HG02588 (cell line): ENCODE data around the gene DNPEP.

Experiments used
- ATAC-seq: cut with Tn5 transposase; IDR thresholded peaks from one replicate; pipeline ENCODE4 v1.9.1; 2021; ENCODE audit warnings: mild to moderate bottlenecking, moderate library complexity; ENCODE audit not compliant: unreplicated experiment

DNPEP gene

GRCh38 chr2:219368690-219369191 lies 19.0 kb downstream of the DNPEP start:
- no peak for ATAC-seq

DNA sequence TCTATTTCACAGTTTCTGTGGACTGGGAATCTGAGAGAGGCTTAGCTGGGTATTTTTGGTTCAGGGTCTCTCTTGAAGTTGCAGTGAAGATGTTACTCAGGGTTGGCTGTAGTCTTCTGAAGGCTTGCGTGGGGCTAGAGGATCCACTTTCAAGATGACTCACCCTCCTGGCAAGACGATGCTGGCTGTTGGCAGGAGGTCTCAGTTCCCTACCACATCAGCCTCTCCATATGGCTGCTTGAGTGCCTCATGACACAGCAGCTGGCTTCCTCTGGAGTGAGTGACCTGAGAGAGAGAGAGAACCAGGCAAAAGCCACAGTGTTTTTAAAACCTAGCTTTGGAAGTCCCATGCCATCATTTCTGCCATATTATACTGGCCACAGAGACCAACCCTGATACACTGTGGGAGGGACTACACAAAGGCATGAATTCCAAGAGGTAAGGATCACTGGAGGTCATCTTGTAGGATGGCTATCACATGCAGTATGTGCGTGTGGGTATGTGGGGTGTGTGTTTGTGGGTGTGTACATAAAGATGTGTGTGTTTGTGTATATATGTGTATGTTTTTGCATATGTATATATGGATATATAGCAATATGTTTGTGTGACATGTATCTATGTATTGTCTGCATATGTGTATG lies 25.1 kb downstream of the DNPEP start:
- ATAC-seq, result peak; percentile 84

DNA sequence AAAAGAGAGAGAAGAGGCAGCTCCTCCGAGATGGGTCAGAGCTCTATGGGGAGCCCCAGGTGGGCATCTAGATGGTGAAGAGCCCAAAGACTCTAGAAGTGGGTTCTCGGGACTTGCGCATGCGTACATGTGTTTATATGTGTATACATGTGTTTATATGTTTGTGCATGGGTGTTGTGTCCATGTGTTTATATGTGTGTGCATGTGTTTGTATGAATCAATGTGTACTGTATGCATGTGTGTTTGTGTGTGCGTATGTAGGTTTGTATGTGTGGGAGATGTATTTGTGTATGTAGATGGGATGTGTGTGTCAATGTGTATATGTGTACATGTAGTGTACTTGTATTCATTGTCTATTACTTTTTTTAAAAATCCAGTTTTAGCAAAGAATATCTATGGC lies 25.6 kb downstream of the DNPEP start:
- ATAC-seq, result no peak

GRCh38 chr2:219358170-219359075 lies 29.3 kb downstream of the DNPEP start:
- no peak for ATAC-seq

DNA sequence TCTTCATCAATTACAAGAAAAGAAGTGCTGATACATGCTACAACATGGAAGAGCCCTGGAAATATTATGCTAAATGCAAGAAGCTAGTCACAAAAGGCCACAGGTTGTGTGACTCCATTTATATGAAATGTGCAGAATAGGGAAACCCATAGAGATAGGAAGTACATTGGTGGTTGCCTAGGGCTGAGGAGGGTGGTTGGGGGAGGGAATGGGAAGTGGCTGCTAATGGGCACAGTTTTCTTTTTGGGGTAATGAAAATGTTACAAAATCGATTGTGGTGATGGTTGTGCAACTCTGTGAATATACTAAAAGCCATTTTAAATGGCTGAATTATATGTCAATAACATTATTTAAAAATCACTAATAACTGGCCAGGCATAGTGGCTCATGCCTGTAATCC lies 30.9 kb downstream of the DNPEP start:
- ATAC-seq, result no peak

DNA sequence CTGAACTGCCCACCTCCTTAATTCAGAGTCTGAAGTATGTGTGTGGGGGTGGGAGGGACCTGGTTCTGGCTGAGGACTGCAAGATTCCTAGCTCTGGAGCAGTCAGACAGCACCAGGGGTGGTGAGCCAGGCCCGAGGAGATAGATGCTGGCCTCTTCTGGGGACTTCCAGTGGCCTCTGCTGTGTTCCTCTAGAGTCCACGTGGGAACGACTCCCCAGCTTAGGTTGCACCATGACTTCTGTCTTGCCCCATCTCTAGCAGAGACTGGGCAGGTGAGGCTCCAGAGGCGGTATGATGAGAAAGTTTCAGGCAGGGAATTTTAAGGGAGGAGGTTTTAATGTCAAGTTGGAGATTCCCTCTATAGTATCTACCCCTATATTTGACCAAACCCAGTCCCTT lies 33.1 kb downstream of the DNPEP start:
- no peak for ATAC-seq

GRCh38 chr2:219353129-219353528 lies 34.6 kb downstream of the DNPEP start:
- no peak for ATAC-seq

DNA sequence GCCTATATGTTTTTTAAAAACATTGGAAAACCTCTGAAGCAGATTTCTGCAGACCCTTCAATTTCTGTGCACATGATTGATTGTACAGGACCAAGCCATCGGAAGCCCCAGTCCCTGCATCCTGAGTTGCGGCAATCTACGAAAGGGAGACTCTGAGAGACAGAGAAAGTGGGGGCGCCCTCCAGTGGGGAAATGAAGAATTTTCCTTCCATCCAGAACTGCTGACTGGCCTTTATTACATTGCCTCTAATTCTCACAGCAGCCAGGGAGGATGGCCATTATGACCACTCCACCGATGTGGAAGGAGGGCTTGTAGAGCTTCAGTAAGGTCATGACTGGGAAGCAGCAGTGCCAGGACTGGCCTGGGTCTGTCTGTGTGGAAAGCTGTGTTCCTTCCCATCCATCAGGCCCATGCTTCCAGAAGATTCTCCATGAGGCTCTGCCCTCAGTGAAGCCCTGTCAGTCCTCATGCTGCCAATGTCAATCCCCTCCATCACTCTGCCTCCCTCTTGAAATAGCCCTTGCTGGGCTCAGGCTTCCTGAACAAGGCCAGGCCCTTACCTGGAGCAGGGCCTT lies 35.2 kb downstream of the DNPEP start:
- peak; percentile 44 for ATAC-seq

- ATAC-seq, result no peak
Measured at GRCh38 chr2:219350710-219351221, 36.9 kb downstream of the DNPEP start.

GRCh38 chr2:219350215-219350614 lies 37.5 kb downstream of the DNPEP start:
- ATAC-seq, result no peak

- ATAC-seq, result no peak
Measured at GRCh38 chr2:219344751-219345430, 42.8 kb downstream of the DNPEP start.

- ATAC-seq, result no peak
Measured at GRCh38 chr2:219335373-219335786, 52.3 kb downstream of the DNPEP start.

GRCh38 chr2:219334076-219334475 lies 53.6 kb downstream of the DNPEP start:
- ATAC-seq, result no peak

GRCh38 chr2:219332542-219332941 lies 55.2 kb downstream of the DNPEP start, which contains the start of gene RESP18:
RESP18 (minus strand) TSS chr2:219332744.
- ATAC-seq, result no peak

DNA sequence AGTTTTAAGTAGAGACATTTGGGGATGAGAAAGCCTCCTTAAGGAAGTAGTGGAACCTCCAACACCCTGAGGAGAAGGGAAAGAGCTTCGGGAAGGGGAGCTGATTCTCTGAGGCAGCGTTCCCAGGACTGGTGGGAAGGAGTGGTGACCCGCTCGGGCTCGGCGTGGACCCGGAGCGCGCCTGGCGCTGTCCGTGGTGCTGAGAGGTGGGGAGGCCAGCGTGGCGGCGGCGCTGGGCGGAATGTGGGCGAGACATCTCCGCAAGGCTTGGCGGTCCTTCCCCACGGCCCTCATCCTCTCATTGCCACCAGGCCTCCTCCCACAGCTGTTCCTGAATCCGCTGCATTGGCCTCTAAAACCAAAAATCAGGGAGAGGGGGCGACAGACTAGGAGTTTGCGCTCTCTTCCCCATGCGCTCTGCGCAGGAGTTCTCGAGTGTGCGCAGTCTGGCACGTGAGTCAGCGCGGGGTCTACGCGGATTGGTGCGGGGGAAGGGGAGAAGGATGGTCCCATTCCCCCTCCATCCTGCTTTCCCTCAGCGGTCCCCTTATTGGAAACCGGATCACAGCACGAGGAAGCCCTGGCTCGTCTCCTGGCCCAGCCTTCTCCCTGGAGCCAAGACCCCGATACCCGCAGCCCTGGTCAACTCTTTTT lies 56.0 kb downstream of the DNPEP start:
- no peak for ATAC-seq

DNA sequence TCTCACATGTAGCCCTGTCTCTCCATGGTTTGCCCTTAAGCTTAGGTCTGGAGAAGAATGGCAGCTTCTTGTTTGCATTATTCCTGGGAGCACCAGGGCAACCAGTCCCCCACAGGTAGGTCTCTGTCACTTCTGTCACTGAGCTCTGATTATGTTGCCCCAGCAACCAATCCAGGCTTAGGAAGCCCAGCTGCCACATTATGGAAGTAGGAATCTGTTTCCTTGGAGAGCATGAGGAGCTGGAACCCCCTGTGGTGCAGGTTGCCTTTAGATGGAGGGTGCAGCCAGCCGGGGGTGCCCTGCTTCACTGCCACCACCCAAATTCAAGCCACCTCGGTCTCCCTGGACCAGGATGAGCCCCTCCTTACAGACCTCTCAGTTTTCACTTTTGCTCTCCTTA lies 60.0 kb downstream of the DNPEP start:
- no peak for ATAC-seq

- no peak for ATAC-seq
Measured at GRCh38 chr2:219325657-219326315, 61.9 kb downstream of the DNPEP start.

DNA sequence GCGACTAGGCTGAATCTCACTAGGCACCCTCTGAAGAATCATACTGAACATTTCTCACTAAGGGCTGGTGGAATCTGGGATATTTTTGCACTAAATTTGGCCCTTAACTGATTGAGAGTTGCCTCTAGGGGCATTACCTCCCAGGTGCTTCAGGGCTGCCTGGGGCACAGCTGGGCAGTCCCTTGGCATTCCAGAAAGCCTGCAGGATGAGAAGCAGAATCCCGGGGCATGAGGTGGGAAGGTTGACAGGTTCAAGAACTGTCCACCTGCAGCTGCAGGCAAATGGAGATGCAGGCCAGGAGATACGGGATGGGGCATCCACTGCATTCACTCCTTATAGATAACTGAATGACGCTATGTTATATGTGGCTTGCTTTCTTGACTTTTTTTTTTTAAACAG lies 62.6 kb downstream of the DNPEP start:
- ATAC-seq, result no peak

DNA sequence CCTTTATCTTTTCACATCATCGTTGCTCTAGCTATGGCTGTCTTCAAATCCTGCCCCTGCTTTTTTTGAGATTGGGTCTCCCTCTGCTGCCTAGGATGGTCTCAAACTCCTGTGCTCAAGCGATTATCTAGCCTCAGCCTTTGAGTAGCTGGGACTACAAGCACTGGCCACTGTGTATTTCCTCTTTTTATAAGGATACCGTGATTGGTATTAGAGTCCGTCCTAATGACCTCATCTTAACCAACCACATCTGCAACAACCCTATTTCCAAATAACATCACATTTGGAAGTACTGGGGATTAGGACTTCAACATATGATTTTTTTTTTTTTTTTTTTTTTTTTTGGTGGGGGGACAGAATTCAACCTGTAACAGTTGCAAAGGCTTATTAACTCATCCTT lies 64.3 kb downstream of the DNPEP start:
- ATAC-seq, result no peak
